HG03025 (cell line): ENCODE data around the gene AP4S1.
"Not testable (repeated sequence)": the region's sequence is repeated elsewhere in the genome, so short reads cannot be mapped to it uniquely, and the experiment has no call there.

Experiments
- ATAC-seq: cut with Tn5 transposase; IDR thresholded peaks from one replicate; pipeline ENCODE4 v1.9.1; 2021; ENCODE audit warnings: mild to moderate bottlenecking, moderate library complexity; ENCODE audit not compliant: unreplicated experiment, low FRiP score

The AP4S1 gene

GRCh38 chr14:31004007-31004406, 21.4 kb upstream of the AP4S1 start:
- not testable (repeated sequence) for ATAC-seq

DNA sequence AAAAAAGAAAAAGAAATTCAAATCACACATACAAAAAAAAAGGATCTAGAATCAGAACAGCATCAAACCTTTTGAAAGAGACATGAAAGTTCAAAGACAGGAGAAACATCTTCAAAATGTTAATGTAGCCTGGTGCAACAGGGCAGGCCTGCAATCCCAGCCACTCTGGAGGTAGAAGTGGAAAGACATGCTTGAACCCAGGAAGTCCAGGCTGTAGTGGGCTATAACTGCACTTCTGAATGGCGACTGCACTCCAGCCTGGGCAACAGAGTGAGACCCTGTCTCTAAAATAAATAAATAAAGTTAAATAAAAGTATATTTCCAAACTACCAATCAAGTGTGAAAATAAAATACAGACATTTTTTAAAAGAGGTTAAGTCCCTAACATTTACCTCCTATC, 18.7 kb upstream of the AP4S1 start:
- ATAC-seq = no peak

GRCh38 chr14:31009836-31010574, 15.4 kb upstream of the AP4S1 start:
- no peak for ATAC-seq

- ATAC-seq = no peak
These were observed 14.5 kb upstream of the AP4S1 start for GRCh38 chr14:31010935-31011334.

DNA sequence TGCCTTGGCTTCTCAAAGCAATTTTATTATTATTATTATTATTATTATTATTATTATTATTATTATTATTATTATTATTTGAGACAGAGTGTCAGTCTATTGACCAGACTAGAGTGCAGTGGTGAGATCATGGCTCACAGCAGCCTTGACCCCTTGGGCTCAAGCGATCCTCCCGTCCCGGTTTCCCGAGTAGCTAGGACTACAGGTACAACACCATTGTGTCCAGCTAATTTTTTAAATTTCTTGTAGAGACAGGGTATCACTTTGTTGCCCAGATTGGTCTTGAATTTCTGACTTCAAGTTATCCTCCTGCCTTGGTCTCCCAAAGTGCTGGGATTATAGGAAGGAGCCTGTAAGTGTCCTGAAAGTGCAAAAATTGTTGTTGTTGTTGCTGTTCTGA, 11.6 kb upstream of the AP4S1 start:
- no peak for ATAC-seq

DNA sequence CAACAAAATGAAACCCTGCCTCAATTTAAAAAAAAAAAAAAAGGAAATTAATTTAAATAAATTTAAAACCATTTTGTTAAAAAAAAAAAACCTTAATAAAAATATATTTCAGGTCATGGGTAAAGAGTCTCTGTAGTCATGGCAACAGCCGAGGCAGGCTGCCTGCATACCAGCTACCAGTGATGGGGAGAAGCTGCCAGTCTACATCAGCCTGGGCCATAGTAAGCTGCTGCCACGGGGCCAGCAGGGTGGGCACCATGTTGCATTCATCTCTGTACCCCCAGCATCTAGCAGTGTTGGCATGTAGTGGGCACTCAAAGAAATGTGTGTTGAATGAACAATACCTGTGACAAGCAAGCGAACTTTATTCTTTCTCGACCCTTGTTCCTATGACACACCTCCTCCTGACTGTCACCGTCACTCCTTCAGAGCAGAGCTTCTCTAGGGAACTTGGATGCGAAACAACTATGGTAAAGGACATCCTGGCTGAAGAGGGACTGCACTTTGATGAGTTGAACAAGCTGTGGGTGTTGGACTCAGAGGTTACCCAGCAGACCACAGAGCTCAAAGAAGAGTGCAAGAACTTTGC, 7.3 kb upstream of the AP4S1 start:
- no peak for ATAC-seq

DNA sequence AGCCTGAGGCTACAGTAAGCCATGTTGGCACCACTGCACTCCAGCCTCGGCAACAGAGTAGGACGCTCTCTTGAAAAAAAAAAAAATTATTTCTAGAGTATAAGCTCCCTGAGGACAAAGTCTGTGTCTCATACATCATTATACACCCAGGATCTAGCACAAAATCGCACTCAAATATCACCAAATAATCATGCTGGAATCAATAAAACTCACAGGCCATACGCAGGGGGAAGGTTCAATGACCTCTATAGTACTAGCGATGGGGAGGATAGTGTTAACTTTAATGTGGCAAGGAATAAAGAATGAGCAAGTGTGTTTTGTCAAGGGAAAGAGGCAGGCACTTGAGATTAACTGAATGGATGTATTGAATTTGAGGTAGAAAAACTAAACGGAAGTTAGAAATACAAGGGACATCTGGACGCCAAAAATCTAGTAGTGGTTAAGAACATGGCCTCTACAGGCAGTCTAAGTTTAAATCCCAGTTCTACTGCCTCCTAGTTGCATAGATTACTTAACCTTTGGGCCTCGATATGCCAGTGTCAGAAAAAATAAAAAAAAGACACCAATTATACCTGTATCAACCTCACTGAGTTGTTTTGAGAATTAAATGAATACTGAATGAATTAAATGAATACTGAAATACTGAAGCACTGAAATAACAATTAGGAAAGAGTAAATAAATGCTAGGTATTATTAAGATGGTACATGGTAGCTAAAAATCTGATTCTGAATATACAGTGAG, 4.4 kb upstream of the AP4S1 start:
- ATAC-seq = no peak

DNA sequence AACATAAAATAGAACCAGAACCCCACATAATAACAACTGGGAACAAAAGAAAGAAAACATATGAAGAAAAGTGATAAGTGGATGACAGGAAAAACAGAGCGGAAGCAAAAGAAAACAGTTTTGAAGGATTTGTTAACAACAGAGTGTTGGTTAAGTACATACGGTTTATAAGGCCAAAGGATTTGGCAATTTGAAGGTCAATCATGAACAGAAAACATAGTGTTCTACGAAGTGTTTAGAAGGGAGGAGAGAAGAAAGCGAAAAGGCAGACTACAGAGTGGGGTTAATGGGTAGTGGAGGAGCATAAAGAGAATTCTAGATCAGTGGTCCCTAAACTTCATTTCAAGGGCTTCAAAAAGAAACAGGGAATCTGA, 3.9 kb upstream of the AP4S1 start:
- no peak for ATAC-seq

GRCh38 chr14:31022386-31022785, 3.1 kb upstream of the AP4S1 start:
- no peak for ATAC-seq

DNA sequence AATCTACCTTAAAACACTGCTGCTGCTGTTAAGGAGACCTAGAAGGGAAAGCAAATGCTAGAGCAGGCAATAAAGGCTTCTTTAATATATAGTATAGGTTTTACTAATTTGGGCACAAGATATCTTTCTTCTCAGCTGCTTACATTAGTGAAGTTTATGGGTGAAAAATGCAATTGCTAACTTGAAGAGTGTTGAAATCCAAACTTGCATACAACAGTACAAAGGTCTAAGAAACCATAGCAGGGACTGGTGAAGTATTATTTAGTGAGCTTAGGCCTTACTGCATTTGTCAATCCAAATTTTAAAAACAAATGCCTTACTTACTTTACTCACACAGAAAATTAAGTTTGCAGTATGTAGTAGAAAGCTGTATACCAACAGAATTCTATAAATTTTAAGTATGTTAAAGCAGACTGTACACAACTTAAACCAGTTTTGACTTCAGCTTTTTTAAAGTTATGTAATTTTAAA, 1.4 kb upstream of the AP4S1 start:
- no peak for ATAC-seq

GRCh38 chr14:31024577-31025366, 677 bp upstream of the AP4S1 start:
- ATAC-seq = no peak

- ATAC-seq = no peak
These were observed 614 bp downstream of the AP4S1 start, which contains the start of gene STRN3 for GRCh38 chr14:31026077-31026449. STRN3 (minus strand) TSS chr14:31026379; CDS start chr14:31026185, 194 bp downstream.

- peak; percentile 89 for ATAC-seq
These were observed 1.2 kb downstream of the AP4S1 start for GRCh38 chr14:31026450-31027235.

DNA sequence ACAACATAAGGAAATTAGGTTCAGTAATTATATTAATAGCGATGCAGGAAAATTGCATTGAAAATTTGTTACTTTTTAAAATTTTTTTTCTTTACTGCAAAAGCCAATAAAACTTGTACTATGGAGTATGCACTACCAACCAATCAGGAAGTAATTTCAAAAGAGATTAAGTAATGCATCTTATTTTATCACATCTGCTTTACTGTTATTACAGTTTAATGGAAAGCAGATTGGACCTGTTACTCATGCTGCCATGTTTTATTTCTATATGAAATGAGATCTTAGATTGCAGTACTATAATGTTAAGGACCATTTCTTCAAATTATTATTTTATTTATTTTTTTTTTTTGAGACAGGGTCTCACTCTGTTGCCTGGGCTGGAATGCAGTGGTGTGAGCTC, 2.4 kb downstream of the AP4S1 start:
- no peak for ATAC-seq

DNA sequence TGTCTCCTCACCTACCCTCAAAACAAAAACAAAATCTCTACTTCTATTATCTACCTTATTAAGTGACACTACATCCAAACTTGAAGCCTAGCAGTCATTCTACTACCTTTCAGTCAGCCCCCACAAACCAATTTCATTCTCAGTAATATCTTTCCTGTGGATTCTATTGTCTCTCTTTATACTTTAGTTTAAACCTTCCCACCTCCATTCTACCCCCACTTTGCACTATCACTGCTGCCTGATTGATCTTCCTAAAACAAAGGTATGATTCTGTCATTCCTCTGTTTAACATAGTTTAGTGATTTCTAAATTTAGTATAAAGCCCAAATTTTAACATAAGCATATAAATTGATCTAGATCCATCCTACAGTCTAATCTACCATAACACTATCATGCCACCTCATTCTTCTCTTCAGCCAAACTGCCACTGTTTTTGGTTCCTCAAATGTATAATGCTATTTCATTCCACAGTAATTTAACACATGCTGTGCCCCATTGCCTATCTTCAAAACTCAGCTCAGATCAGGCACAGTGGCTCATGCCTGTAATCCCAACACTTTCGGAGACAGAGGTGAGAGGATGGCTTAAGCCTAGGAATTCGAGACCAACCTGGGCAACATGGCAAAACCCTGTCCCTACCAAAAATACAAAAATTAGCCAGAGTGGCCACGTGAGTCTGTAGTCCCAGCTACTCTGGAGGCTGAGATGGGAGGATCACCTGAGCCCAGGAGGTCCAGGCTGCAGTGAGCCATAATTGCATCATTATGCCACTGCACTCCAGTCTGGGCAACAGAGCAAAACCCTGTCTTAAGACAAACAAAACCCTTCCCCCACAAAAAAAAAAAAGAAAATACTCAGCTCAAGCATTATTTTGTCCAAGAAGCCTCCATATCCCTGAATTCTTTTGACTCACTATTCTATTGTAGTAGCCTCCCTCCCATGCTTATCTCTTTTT, 3.8 kb downstream of the AP4S1 start:
- ATAC-seq = no peak

DNA sequence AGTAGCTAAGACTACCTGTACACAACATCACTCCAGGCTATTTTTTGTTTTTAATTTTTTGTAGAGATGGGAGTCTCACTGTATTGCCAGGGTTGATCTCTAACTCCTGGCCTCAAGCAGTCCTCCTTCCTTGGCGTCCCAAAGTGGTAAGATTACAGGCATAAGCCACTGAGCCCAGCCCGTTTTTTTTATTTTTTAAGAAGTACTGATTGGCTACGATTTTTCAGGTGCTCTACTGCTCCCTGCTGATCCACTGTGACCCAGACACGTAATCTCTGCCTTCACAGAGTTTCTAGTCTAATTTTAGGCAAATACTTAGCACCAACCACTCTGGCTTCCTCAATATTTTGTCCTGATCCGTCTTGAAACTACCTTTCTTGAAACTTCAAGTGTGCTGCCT, 5.0 kb downstream of the AP4S1 start:
- no peak for ATAC-seq

GRCh38 chr14:31036552-31036951, 11.1 kb downstream of the AP4S1 start:
- no peak for ATAC-seq

DNA sequence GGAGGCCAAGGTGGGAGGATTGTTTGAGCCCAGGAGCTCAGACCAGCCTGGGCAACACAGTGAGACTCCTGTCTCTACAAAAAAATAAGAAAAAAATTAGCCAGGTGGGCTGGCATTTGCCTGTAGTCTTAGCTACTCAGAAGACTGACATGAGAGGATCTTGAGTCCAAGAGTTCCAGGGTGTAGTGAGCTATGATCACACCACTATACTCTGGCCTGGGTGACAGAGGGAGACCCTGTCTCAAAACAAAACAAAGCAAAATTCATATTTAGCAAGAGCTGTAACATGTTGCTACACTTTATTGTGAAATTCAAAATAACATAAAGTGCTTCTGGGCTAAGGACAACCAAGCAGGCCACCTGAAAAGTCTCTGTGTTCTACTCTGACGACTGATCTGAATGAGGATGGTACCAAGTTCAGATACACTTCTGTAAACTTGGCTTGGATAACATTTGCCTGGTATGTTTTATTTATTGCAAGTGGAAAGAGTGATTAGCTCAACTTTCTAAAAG, 12.3 kb downstream of the AP4S1 start:
- no peak for ATAC-seq
